NT2/D1 (cell line): Measurements from ENCODE around the gene SLC22A17.

Experiments used
- SUZ12 ChIP-seq: IDR thresholded peaks from 2 replicates; pipeline ENCODE4 v1.6.1; 2011; ENCODE audit not compliant: insufficient read length, insufficient read depth; ENCODE audit errors: extremely low read depth
- YY1 ChIP-seq: IDR thresholded peaks from 2 replicates; pipeline ENCODE4 v1.6.1; 2011; ENCODE audit not compliant: insufficient read length, insufficient read depth
- ZNF274 ChIP-seq: IDR thresholded peaks from 2 replicates; pipeline ENCODE4 v1.6.1; 2011; ENCODE audit warnings: mild to moderate bottlenecking, low read depth, low read length

DNA sequence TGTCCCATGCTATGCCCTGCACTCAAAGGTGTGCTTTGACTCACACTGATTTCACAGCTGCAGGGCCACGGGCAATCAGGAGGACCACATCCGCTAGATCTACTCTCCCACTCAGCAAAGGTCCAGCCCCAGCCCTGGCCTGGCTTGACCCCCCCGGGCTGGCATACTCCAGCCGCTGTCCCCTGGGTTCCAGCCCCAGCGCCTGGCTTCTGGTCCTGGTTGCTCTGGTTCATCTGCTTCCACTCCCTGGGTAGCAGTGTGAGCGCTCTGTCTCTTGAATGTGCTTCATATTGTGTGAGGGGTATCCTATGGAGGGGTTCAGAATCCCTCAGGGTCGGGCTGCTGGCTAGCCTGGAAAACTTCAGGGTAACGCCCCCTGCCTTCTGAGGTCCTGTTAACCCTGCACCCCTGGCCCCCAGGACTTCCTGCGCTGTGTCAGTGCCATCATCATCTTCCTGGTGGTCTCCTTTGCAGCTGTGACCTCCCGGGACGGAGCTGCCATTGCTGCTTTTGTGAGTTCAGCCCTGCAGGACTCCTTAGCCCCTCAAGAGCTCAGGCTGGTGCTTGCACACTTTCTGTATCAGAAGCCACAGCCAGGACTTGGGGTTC is 26.0 kb upstream of the SLC22A17 start:
- no peak for TF ChIP-seq YY1
- no peak for TF ChIP-seq SUZ12
- no peak for TF ChIP-seq ZNF274
